CD4-positive, alpha-beta T cell treated with Interferon alpha-2 for 1 hour (primary cell): ENCODE data around the gene MOB4.
A peak's percentile ranks its signal among the peaks of the same experiment; 100 is the strongest.

Experiments used
- DNase-seq, 2 donors: peaks; one replicate each; pipeline ENCODE4 v3.0.0-alpha.2; 2020 to 2022

The MOB4 gene

GRCh38 chr2:197596766-197597165 is 80.9 kb downstream of the MOB4 start:
- DNase-seq, result no peak

GRCh38 chr2:197597166-197597565 is 81.3 kb downstream of the MOB4 start:
- no peak for DNase-seq

- DNase-seq, result no peak
Observed at GRCh38 chr2:197598450-197598849, 82.6 kb downstream of the MOB4 start.

- peak; percentile 19 to 29 for DNase-seq
Observed at GRCh38 chr2:197599285-197599965, 83.6 kb downstream of the MOB4 start.

GRCh38 chr2:197600306-197600705 is 84.4 kb downstream of the MOB4 start:
- DNase-seq, result no peak

GRCh38 chr2:197601726-197602125 is 85.9 kb downstream of the MOB4 start:
- no peak for DNase-seq
